Measurements from ENCODE around the gene NAGK.
"Not testable (repeated sequence)": the region's sequence is repeated elsewhere in the genome, so short reads cannot be mapped to it uniquely, and the experiment has no call there.

Gene NAGK

GRCh38 chr2:71068218-71069035 lies at the start of gene NAGK:
Gene NAGK (plus strand): TSS chr2:71068648. CDS start chr2:71068684, 36 bp downstream.
- peak; percentile 92 for ATAC-seq
- TF ChIP-seq CSRNP3 (CRISPR knock-in tag; IDR thresholded peaks at IDR 0.05) (no peak), ZC3H10 (CRISPR knock-in tag; IDR thresholded peaks at IDR 0.05) (0 out of 2 replicates have a peak, but pooled peaks have one; percentile 31)

- ATAC-seq: not testable (repeated sequence)
Measured at GRCh38 chr2:71019989-71020388, 48.5 kb upstream of the NAGK start.

GRCh38 chr2:71021394-71021793 lies 47.1 kb upstream of the NAGK start:
- not testable (repeated sequence) for ATAC-seq

GRCh38 chr2:71023553-71024243 lies 44.8 kb upstream of the NAGK start:
- not testable (repeated sequence) for ATAC-seq

- not testable (repeated sequence) for ATAC-seq
Measured at GRCh38 chr2:71036296-71036695, 32.2 kb upstream of the NAGK start.

- ATAC-seq: no peak
- TF ChIP-seq ZC3H10 (CRISPR knock-in tag; IDR thresholded peaks at IDR 0.05) (no peak), ISL1 (CRISPR knock-in tag; IDR thresholded peaks at IDR 0.05) (no peak), CSDC2 (CRISPR knock-in tag; IDR thresholded peaks at IDR 0.05) (no peak), TCF4 (CRISPR knock-in tag; IDR thresholded peaks at IDR 0.05; ENCODE audit: borderline replicate concordance) (no peak), ZFP30 (CRISPR knock-in tag; IDR thresholded peaks at IDR 0.05) (no peak), PATZ1 (CRISPR knock-in tag; IDR thresholded peaks at IDR 0.05; ENCODE audit: borderline replicate concordance) (no peak), GLIS3 (CRISPR knock-in tag; IDR thresholded peaks at IDR 0.05) (no peak), TOX (CRISPR knock-in tag; IDR thresholded peaks at IDR 0.05; ENCODE audit: borderline replicate concordance) (no peak), ZFP3 (CRISPR knock-in tag; IDR thresholded peaks at IDR 0.05) (no peak), OSR1 (CRISPR knock-in tag; IDR thresholded peaks at IDR 0.05) (no peak), BACH2 (CRISPR knock-in tag; IDR thresholded peaks at IDR 0.05; ENCODE audit: borderline replicate concordance) (no peak)
Measured at GRCh38 chr2:71042287-71042686, 26.2 kb upstream of the NAGK start.

- no peak for TF ChIP-seq OSR1 (CRISPR knock-in tag; IDR thresholded peaks at IDR 0.05)
- TF ChIP-seq PATZ1 (CRISPR knock-in tag; IDR thresholded peaks at IDR 0.05; ENCODE audit: borderline replicate concordance): peak; percentile 33; the same call in 1 of the 2 replicates
- peak; percentile 51; the same call in 2 of the 3 replicates for ATAC-seq
Measured at GRCh38 chr2:71043531-71044407, 24.7 kb upstream of the NAGK start.

- no peak for ATAC-seq
- TF ChIP-seq ZNF565 (CRISPR knock-in tag; conservative IDR thresholded peaks at IDR 0.05; ENCODE audit: low read depth) (no peak), CSRNP3 (CRISPR knock-in tag; IDR thresholded peaks at IDR 0.05) (no peak), PPARA (CRISPR knock-in tag; IDR thresholded peaks at IDR 0.05; ENCODE audit: borderline replicate concordance) (no peak), TCF4 (CRISPR knock-in tag; IDR thresholded peaks at IDR 0.05; ENCODE audit: borderline replicate concordance) (no peak), POU6F1 (CRISPR knock-in tag; IDR thresholded peaks at IDR 0.05; ENCODE audit: borderline replicate concordance, low read depth) (no peak), RARB (CRISPR knock-in tag; IDR thresholded peaks at IDR 0.05) (no peak), ARNTL (CRISPR knock-in tag; IDR thresholded peaks at IDR 0.05; ENCODE audit: borderline replicate concordance, low read depth) (no peak), ZNF70 (CRISPR knock-in tag; IDR thresholded peaks at IDR 0.05) (no peak), ZFP3 (CRISPR knock-in tag; IDR thresholded peaks at IDR 0.05) (no peak), TOX (CRISPR knock-in tag; IDR thresholded peaks at IDR 0.05; ENCODE audit: borderline replicate concordance) (no peak)
Measured at GRCh38 chr2:71045151-71045550, 23.3 kb upstream of the NAGK start.

Data from SK-N-SH treated with all-trans-retinoic acid at 6 μM for 48 hours (cell line).